Lower leg skin (tissue), 3 donors: Measurements from ENCODE around the gene COPS7A.

Experiments
- POLR2A ChIP-seq, 2 donors: fragments of 450-650 bp; IDR thresholded peaks; one replicate each; pipeline ENCODE4 v1.6.1; 2016 to 2017; ENCODE audit warnings: antibody characterized with exemption in 2 of 2, mild to moderate bottlenecking in 1 of 2, moderate library complexity in 1 of 2
- TF ChIP-seq, protein P1 (sequence below), 3 donors: fragments of 450-650 bp; IDR thresholded peaks; one replicate each; pipeline ENCODE4 v1.5.1; 2016; ENCODE audit warnings: antibody characterized with exemption in 3 of 3, mild to moderate bottlenecking in 3 of 3, moderate library complexity in 2 of 3

DNA sequence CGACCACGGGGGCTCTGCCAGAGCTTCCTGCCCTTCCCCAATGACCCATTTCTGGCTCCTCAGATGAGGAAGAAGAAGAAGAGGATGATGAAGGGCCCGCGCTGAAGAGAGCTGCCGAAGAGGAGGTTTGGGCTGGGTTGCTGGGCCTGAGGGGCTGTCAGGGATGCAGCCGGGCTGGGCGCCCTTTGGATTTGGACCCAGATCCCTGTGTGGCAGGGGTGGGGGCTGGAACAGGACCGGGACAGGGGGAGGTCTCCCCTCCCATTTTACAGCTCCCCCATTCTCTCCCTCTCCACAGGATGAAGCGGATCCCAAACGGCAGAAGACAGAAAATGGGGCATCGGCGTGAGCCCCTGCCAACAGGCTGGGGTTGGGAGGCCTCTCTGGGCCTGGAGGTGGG lies 46.2 kb downstream of the COPS7A start:
- TF ChIP-seq, protein P1, sequence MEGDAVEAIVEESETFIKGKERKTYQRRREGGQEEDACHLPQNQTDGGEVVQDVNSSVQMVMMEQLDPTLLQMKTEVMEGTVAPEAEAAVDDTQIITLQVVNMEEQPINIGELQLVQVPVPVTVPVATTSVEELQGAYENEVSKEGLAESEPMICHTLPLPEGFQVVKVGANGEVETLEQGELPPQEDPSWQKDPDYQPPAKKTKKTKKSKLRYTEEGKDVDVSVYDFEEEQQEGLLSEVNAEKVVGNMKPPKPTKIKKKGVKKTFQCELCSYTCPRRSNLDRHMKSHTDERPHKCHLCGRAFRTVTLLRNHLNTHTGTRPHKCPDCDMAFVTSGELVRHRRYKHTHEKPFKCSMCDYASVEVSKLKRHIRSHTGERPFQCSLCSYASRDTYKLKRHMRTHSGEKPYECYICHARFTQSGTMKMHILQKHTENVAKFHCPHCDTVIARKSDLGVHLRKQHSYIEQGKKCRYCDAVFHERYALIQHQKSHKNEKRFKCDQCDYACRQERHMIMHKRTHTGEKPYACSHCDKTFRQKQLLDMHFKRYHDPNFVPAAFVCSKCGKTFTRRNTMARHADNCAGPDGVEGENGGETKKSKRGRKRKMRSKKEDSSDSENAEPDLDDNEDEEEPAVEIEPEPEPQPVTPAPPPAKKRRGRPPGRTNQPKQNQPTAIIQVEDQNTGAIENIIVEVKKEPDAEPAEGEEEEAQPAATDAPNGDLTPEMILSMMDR (IDR thresholded peaks at IDR 0.05) = no peak
- TF ChIP-seq POLR2A (IDR thresholded peaks at IDR 0.05) = no peak
